Heart left ventricle (tissue), 16 donors: Measurements from ENCODE around the gene TIMM17B. TPM values are rescaled to one million over a fixed set of nuclear protein-coding genes. Genes with fewer than 3 reads are reported as not detected.

ENCODE experiments used
- ATAC-seq, 4 donors: fragments of 200-7000 bp; cut with Tn5 transposase; one replicate each; pipeline ENCODE4 v1.9.1; 2020 to 2022; ENCODE audit warnings: moderate library complexity in 4 of 4, mild to moderate bottlenecking in 3 of 4, moderate number of reproducible peaks in 1 of 4
- DNase-seq, 5 donors: peaks; one replicate each; pipeline ENCODE4 v3.0.0-alpha.2; 2020
- H3K27ac ChIP-seq, 12 donors: fragments of 200-600 bp; sonication (generic) in 4 of 12; one replicate each; pipeline versions ENCODE4 v1.5.0 to v1.8.0; 2016 to 2022; ENCODE audit warnings: mild to moderate bottlenecking in 2 of 12
- H3K27me3 ChIP-seq, 9 donors: fragments of 200-600 bp; sonication (generic) in 2 of 9; one replicate each; pipeline versions ENCODE4 v1.5.1 to v1.8.0; 2016 to 2022; ENCODE audit warnings: mild to moderate bottlenecking in 3 of 9
- H3K36me3 ChIP-seq, 9 donors: fragments of 200-600 bp; sonication (generic) in 2 of 9; one replicate each; pipeline versions ENCODE4 v1.5.0 to v1.8.0; 2018 to 2022; ENCODE audit warnings: mild to moderate bottlenecking in 2 of 9
- H3K4me1 ChIP-seq, 12 donors: fragments of 200-600 bp; sonication (generic) in 4 of 12; one replicate each; pipeline versions ENCODE4 v1.5.0 to v1.8.0; 2016 to 2022; ENCODE audit warnings: mild to moderate bottlenecking in 3 of 12
- H3K4me3 ChIP-seq, 12 donors: fragments of 200-600 bp; sonication (generic) in 4 of 12; one replicate each; pipeline versions ENCODE4 v1.5.0 to v1.8.0; 2017 to 2022; ENCODE audit warnings: mild to moderate bottlenecking in 9 of 12, moderate library complexity in 4 of 12
- H3K9me3 ChIP-seq, 12 donors: fragments of 200-600 bp; sonication (generic) in 4 of 12; one replicate each; pipeline versions ENCODE4 v1.5.0 to v1.8.0; 2016 to 2022; ENCODE audit warnings: mild to moderate bottlenecking in 1 of 12
- POLR2A ChIP-seq, 2 donors: fragments of 450-650 bp; IDR thresholded peaks; one replicate each; pipeline ENCODE4 v1.6.1; 2017; ENCODE audit warnings: antibody characterized with exemption in 2 of 2, mild to moderate bottlenecking in 2 of 2, moderate library complexity in 2 of 2
- whole genome bisulfite sequencing, 4 donors: extraction: QIAGEN DNeasy Blood & Tissue Kit in 2 of 4; methylation state at CpG; one replicate each; pipeline versions ENCODE4 v1.1.5 to v1.1.7; 2013 to 2018; 5-methylcytosine and 5-hydroxymethylcytosine counted together
- intact Hi-C, 10 donors: fragments of 100-400 bp; cut with DNase I; formaldehyde crosslinking; loops; one replicate each; pipeline versions ENCODE4 v1.11.1 to v1.14.2; 2022
- polyA plus RNA-seq, 2 donors: library from polyadenylated mRNA; stranded (reverse); fragments of 200-250 nt; gene quantifications; one replicate each; pipeline ENCODE4 v1.2.3, GENCODE V29; 2013
- total RNA-seq, 9 donors: library from RNA; depleted of rRNA in 2 of 9; stranded (reverse); fragments of >200 nt in 2 of 9; fragmentation: NEBNext Ultra II Directional in 3 of 9; extraction: Animal tissue kit (Norgen Biotek cat#: 25700) in 3 of 9; gene quantifications; one replicate each; pipeline versions ENCODE4 v1.1.0 to v1.2.4, GENCODE V29; 2016 to 2023
- TF ChIP-seq, protein P1 (sequence below), 12 donors: fragments of 200-600 bp; sonication (generic) in 4 of 12; IDR thresholded peaks; one replicate each; pipeline versions ENCODE4 v1.5.0 to v1.8.0; 2018 to 2022; ENCODE audit warnings: antibody characterized with exemption in 12 of 12, mild to moderate bottlenecking in 5 of 12
- donor health status: ischemic (EF 13 %, LVEDD 7.1; RV severe dilation, severe dysfunction).
- donor health status: healthy with polysubstance abuse.
- donor health status: DM: no; HTN: yes; CAD: no.
- donor health status: DM: no; HTN: no; CAD: no.
- donor health status: ischemic (EF 25% LVEDD 6.9; RV normal size, moderate dysfunction).
- donor health status: ischemic (EF 25% LVEDD 5.7; RV mildly dilated, moderate dysfunction).
- donor health status: healthy.
- donor health status: DM: yes; HTN: yes; CAD: no.
- donor health status: ischemic (EF 35%, LVEDD 5.7; RV mildly dilated, moderate dysfunction).
- donor health status: nonischemic (EF 11% LVEDD 7.7; RV severe dilation, severe dysfunction).
- donor health status: DM: yes; HTN: yes; CAD: no.
- donor health status: PGD.
- donor health status: ischemic (EF 29% LVEDD 5.4; RV normal size, mild dysfunction).
- donor health status: nonischemic (EF 23%, LVEDD 6.1; RV moderate dilation, normal function).

Gene TIMM17B
- total and polyA plus RNA-seq, 11 donors: 57.1 to 91.0 (median 73.2) TPM

DNA sequence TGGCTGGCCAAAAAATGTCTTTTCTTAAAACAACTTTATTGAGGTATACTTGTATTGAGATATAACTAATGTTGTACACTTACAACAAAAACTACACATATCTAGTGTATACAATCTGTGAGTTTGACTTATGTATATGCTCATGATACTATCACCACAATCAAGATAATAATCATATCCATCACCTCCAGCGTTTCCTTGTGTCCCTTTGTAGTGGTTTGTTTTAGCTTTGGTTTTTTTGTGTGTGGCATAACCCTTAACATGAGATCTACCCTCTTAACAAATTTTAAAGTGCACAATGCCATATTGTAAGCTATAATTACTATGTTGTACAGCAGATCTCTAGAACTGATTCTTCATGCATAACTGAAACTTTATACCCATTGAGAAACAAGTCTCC lies 48.7 kb downstream of the TIMM17B start:
- intact Hi-C loops: no loop called here
- no peaks in the 10 kb centered on the region for H3K36me3 ChIP-seq
- peaks cover 0 to 7% (median 0%) of the 10 kb centered on the region in 12 donors for H3K9me3 ChIP-seq
- H3K4me1 ChIP-seq: no peaks in the 10 kb centered on the region
- peaks cover 0 to 13% (median 0%) of the 10 kb centered on the region in 9 donors for H3K27me3 ChIP-seq
- H3K27ac ChIP-seq: no peak overlapping the region
- TF ChIP-seq POLR2A (IDR thresholded peaks at IDR 0.05): no peak
- TF ChIP-seq, protein P1, sequence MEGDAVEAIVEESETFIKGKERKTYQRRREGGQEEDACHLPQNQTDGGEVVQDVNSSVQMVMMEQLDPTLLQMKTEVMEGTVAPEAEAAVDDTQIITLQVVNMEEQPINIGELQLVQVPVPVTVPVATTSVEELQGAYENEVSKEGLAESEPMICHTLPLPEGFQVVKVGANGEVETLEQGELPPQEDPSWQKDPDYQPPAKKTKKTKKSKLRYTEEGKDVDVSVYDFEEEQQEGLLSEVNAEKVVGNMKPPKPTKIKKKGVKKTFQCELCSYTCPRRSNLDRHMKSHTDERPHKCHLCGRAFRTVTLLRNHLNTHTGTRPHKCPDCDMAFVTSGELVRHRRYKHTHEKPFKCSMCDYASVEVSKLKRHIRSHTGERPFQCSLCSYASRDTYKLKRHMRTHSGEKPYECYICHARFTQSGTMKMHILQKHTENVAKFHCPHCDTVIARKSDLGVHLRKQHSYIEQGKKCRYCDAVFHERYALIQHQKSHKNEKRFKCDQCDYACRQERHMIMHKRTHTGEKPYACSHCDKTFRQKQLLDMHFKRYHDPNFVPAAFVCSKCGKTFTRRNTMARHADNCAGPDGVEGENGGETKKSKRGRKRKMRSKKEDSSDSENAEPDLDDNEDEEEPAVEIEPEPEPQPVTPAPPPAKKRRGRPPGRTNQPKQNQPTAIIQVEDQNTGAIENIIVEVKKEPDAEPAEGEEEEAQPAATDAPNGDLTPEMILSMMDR (IDR thresholded peaks at IDR 0.05): no peak
- no peak overlapping the region for H3K4me3 ChIP-seq
- 61 to 69% (median 63%) methylated on average over 1 of the region's 1 CpG for WGBS, 4 donors
- DNase-seq (no peak), ATAC-seq (no peak)

Other genes with a start within 250 kb of the TIMM17B start
- gene WAS, start 214.0 kb downstream of the TIMM17B start, total RNA-seq: 10 to 100 TPM in 1 of 9 donors, 1 to 10 TPM in 8; 1.1 to 26.8 (median 3.0) TPM
- 1 to 10 TPM; 1.5 to 1.8 TPM for gene WAS, start 214.0 kb downstream of the TIMM17B start, polyA plus RNA-seq
- 1 to 10 TPM; 2.4 to 6.7 (median 3.6) TPM for gene SUV39H1, start 201.0 kb downstream of the TIMM17B start, total RNA-seq
- 1 to 10 TPM; 1.9 to 4.7 TPM for gene SUV39H1, start 201.0 kb downstream of the TIMM17B start, polyA plus RNA-seq
- gene GLOD5, start 136.0 kb downstream of the TIMM17B start, total RNA-seq: not detected
- not detected for gene GLOD5, start 136.0 kb downstream of the TIMM17B start, polyA plus RNA-seq
- under 1 TPM in 1 of 9 donors, not detected in 8; 0.16 TPM for gene GATA1, start 111.2 kb downstream of the TIMM17B start, total RNA-seq
- not detected for gene GATA1, start 111.2 kb downstream of the TIMM17B start, polyA plus RNA-seq
- 10 to 100 TPM; 27.7 to 48.6 (median 36.9) TPM for gene HDAC6, start 95.7 kb downstream of the TIMM17B start, total RNA-seq
- gene HDAC6, start 95.7 kb downstream of the TIMM17B start, polyA plus RNA-seq: 10 to 100 TPM; 30.3 to 44.4 TPM
- gene ERAS, start 71.3 kb downstream of the TIMM17B start, total RNA-seq: not detected
- not detected for gene ERAS, start 71.3 kb downstream of the TIMM17B start, polyA plus RNA-seq
- gene PCSK1N, start 62.2 kb downstream of the TIMM17B start, total RNA-seq: 1 to 10 TPM in 2 of 9 donors, under 1 TPM in 1, not detected in 6; 0.67 to 3.9 (median 1.1) TPM
- gene PCSK1N, start 62.2 kb downstream of the TIMM17B start, polyA plus RNA-seq: not detected
- gene PQBP1, start 162 bp upstream of the TIMM17B start, total RNA-seq: 10 to 100 TPM; 45.3 to 67.0 (median 52.9) TPM
- gene PQBP1, start 162 bp upstream of the TIMM17B start, polyA plus RNA-seq: 10 to 100 TPM; 88.0 to 99.0 TPM
- 10 to 100 TPM; 10.5 to 23.3 (median 14.4) TPM for gene SLC35A2, start 13.9 kb upstream of the TIMM17B start, total RNA-seq
- gene SLC35A2, start 13.9 kb upstream of the TIMM17B start, polyA plus RNA-seq: 10 to 100 TPM in 1 of 2 donors, 1 to 10 TPM in 1; 6.1 to 28.5 TPM
- gene PIM2, start 21.3 kb upstream of the TIMM17B start, total RNA-seq: 10 to 100 TPM in 2 of 9 donors, 1 to 10 TPM in 7; 2.3 to 13.3 (median 3.5) TPM
- gene PIM2, start 21.3 kb upstream of the TIMM17B start, polyA plus RNA-seq: 1 to 10 TPM; 2.0 to 5.4 TPM
- 10 to 100 TPM; 17.6 to 31.1 (median 24.6) TPM for gene OTUD5, start 59.8 kb upstream of the TIMM17B start, total RNA-seq
- 10 to 100 TPM; 17.2 to 32.7 TPM for gene OTUD5, start 59.8 kb upstream of the TIMM17B start, polyA plus RNA-seq
- gene KCND1, start 74.1 kb upstream of the TIMM17B start, total RNA-seq: 1 to 10 TPM in 3 of 9 donors, under 1 TPM in 6; 0.09 to 1.5 (median 0.50) TPM
- under 1 TPM; 0.19 to 0.29 TPM for gene KCND1, start 74.1 kb upstream of the TIMM17B start, polyA plus RNA-seq
- gene GRIPAP1, start 104.5 kb upstream of the TIMM17B start, total RNA-seq: 10 to 100 TPM; 11.4 to 41.6 (median 18.9) TPM
- 10 to 100 TPM; 20.2 to 20.4 TPM for gene GRIPAP1, start 104.5 kb upstream of the TIMM17B start, polyA plus RNA-seq
- 10 to 100 TPM; 14.9 to 61.2 (median 23.6) TPM for gene TFE3, start 145.6 kb upstream of the TIMM17B start, total RNA-seq
- gene TFE3, start 145.6 kb upstream of the TIMM17B start, polyA plus RNA-seq: 10 to 100 TPM; 12.1 to 57.8 TPM
- gene CCDC120, start 161.2 kb upstream of the TIMM17B start, total RNA-seq: 1 to 10 TPM in 6 of 9 donors, under 1 TPM in 3; 0.48 to 3.3 (median 1.1) TPM
- gene CCDC120, start 161.2 kb upstream of the TIMM17B start, polyA plus RNA-seq: under 1 TPM; 0.95 to 0.97 TPM
- 10 to 100 TPM in 5 of 9 donors, 1 to 10 TPM in 4; 8.0 to 24.0 (median 10.9) TPM for gene PRAF2, start 176.2 kb upstream of the TIMM17B start, total RNA-seq
- gene PRAF2, start 176.2 kb upstream of the TIMM17B start, polyA plus RNA-seq: 10 to 100 TPM; 18.7 to 20.7 TPM
- gene WDR45, start 182.1 kb upstream of the TIMM17B start, total RNA-seq: 10 to 100 TPM; 49.2 to 98.5 (median 68.5) TPM
- 10 to 100 TPM; 65.1 to 89.9 TPM for gene WDR45, start 182.1 kb upstream of the TIMM17B start, polyA plus RNA-seq
- 10 to 100 TPM; 17.5 to 30.9 (median 19.4) TPM for gene GPKOW, start 226.0 kb upstream of the TIMM17B start, total RNA-seq
- 10 to 100 TPM in 1 of 2 donors, 1 to 10 TPM in 1; 8.9 to 29.5 TPM for gene GPKOW, start 226.0 kb upstream of the TIMM17B start, polyA plus RNA-seq